Suppressor macrophage treated with lipopolysaccharide for 1 hour (primary cell): Measurements from ENCODE around the gene ZNF658.
"Not testable (repeated sequence)": the region's sequence is repeated elsewhere in the genome, so short reads cannot be mapped to it uniquely, and the experiment has no call there.

Source experiments
- DNase-seq, 3 donors: peaks; one replicate each; pipeline ENCODE4 v3.0.0-alpha.2; 2020 to 2022

ZNF658 gene

GRCh38 chr9:66900490-66901131, at the start of gene ZNF658:
Gene ZNF658, plus strand, starts transcription at chr9:66900725. Its CDS starts 2,837 bp downstream, at chr9:66903562.
- peak; percentile 83 to 86 (median 84) for DNase-seq

- not testable (repeated sequence) for DNase-seq
Observed at GRCh38 chr9:66861732-66862131, 38.8 kb upstream of the ZNF658 start.

DNA sequence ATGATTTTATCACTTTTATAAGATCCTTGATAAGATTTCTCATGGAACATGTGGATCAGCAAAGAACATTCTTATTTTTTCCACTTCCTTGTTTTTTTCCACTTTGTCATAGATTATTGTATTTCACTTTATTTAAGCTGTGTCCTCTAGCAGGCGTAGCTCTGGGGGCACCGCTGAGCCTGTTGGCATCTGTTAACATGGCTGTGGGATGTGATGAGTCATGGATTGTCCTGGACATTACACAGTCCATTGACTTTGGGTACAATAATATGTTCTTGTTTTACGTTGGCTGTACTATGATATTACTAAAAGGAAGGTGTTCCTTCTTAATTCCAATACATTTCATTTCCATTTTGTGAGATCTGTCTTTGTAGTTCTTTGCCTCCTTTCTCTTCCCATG, 31.9 kb upstream of the ZNF658 start:
- DNase-seq, result not testable (repeated sequence)

DNA sequence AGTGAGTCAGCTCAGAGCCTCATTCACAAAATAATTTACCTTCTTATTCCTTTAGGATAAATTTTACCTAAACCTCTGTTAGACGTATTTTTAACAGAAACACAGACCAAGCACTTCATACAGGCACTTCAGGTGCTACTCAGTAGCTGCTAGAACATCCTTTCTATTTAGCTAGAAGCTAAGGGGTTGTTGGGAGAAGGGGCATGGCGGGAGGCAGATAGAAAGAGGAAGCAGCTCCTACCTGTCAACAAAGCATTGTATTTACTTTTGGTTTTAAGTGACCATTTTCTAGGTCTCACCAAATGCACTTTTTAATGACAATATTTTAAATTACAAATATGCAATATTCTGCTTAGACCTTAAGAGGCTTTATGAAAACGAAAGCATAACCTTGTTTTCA, 19.9 kb upstream of the ZNF658 start:
- DNase-seq, result not testable (repeated sequence)

DNA sequence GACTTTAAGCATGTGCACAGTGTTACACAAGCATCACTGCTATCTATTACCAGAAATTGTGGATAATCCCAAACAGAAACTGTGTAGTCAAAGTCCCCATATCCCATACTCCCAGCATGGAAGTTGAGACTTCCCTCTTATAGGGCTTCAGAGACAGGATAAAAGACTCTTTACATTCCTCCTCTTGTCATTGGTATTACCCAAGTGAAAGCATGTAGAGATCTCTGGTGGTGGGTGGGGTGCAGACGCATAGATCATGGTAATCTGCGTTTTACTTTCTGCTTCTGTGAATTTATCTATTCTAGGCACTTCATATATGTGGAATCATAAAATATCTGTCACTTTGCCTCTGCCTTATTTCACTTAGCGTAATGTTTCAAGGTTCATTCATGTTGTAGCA, 18.7 kb upstream of the ZNF658 start:
- not testable (repeated sequence) for DNase-seq

- not testable (repeated sequence) for DNase-seq
Observed at GRCh38 chr9:66890334-66890733, 10.2 kb upstream of the ZNF658 start.

GRCh38 chr9:66901141-66901540, 616 bp downstream of the ZNF658 start:
- not testable (repeated sequence) for DNase-seq

GRCh38 chr9:66909560-66909959, 9.0 kb downstream of the ZNF658 start:
- DNase-seq, result not testable (repeated sequence)

GRCh38 chr9:66920072-66920471, 19.5 kb downstream of the ZNF658 start:
- DNase-seq, result not testable (repeated sequence)

DNA sequence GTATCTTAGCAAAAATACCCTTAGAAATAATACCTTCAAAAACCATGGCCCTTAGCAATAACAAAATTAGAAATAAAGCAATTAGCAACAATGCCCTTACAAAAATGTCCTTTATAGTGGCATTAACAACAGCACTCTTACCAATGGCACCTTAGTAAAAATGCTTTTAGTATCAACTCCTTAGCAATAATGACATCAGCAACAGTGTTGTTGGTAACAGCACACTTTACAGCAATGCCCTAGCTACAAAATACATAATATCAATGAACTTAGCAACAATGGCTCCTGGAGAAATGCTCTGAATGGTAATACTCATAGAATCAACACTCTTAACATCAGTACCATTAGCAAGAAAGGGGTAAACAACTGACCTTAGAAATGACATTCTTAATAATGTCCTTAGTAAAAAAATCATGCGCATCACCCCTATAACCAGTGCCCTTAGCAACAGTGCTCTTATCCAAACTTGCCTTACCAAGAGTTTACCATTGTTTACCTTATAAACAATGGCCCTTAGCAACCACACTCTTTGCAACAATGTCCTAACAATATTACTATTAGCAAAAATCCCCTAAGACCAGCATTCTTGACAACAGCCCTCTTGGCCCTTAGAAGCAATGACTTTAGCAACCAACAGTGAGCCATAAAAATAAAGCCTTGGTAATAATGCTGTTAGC, 35.8 kb downstream of the ZNF658 start:
- not testable (repeated sequence) for DNase-seq

- not testable (repeated sequence) for DNase-seq
Observed at GRCh38 chr9:66937662-66938061, 37.1 kb downstream of the ZNF658 start.

- not testable (repeated sequence) for DNase-seq
Observed at GRCh38 chr9:66938322-66938721, 37.8 kb downstream of the ZNF658 start.

GRCh38 chr9:66939878-66940830, 39.6 kb downstream of the ZNF658 start:
- DNase-seq, result peak in 1 of 3 donors; percentile 10

DNA sequence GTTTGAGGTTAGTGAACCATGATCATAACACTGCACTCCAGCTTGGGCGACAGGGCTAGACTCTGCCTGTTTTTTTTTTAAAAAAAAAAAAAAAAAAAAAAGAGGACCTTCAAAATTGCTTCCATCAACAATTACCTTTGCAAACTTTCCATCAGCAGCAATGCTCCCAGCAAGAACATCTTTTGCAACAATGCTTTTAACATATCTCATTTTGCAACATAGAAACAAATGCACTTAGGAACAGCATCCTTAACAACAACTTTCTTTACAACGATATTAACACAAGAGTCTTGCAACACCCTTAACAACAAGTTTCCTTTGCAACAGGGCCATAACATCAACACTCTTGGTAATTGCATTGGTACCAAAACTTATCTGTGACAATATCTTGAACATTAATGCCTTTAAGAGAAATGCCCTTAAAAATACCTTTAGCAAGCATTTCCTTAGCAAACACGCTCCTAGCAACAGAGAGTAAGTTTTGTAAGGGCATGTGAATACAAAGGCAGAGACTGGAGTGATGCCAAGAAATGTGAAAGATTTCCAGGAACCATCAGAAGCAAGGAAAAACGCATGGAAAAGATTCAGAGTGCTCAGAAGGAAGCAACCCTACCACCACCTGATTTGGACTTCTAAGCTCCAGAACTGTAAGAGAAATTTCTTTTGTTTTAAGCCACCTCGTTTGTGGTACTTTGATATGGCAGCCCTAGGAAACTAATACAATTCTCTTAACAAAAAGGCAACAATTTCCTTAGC, 42.1 kb downstream of the ZNF658 start:
- DNase-seq, result not testable (repeated sequence)

- not testable (repeated sequence) for DNase-seq
Observed at GRCh38 chr9:66952576-66952975, 52.1 kb downstream of the ZNF658 start.
